Measurements from ENCODE around the gene FAM50A. TPM values are rescaled to one million over a fixed set of nuclear protein-coding genes. Genes with fewer than 3 reads are reported as not detected.

The FAM50A gene
- total RNA-seq, 1 experiment from 2014 or later: 57.4 TPM

GRCh38 chrX:154467556-154467955 is 23.6 kb downstream of the FAM50A start:
- Histone ChIP-seq H4K5ac (ENCODE audit: insufficient read length, low read depth, low read length) (no peak overlapping the region), H3K27ac (ENCODE audit: insufficient read length, low read depth, low read length) (no peak overlapping the region), H3K27me3 (ENCODE audit: insufficient read depth, low read length) (no peaks in the 10 kb centered on the region), H3K79me2 (ENCODE audit: insufficient read depth, low read length) (no peaks in the 10 kb centered on the region), H4K91ac (ENCODE audit: insufficient read length, low read depth, low read length) (no peak overlapping the region), H2BK20ac (ENCODE audit: low read depth, low read length, poor library complexity, severe bottlenecking) (no peak overlapping the region), H3K23ac (ENCODE audit: insufficient read length, low read depth, low read length) (no peak overlapping the region), H2BK120ac (ENCODE audit: low read depth, low read length, poor library complexity, severe bottlenecking) (no peak overlapping the region), H3K4ac (ENCODE audit: low read depth, low read length) (no peak overlapping the region), H3K18ac (ENCODE audit: insufficient read length, low read depth, low read length) (no peak overlapping the region), H2BK12ac (ENCODE audit: insufficient read length, low read depth, low read length) (no peak overlapping the region), H2AFZ (ENCODE audit: low read length) (no peak overlapping the region), H3K9me3 (ENCODE audit: control insufficient read depth, low read depth, low read length) (peaks cover 26% of the 10 kb centered on the region), H3K9ac (ENCODE audit: extremely low read depth, insufficient read length, low read length) (no peak overlapping the region), H3K14ac (ENCODE audit: insufficient read depth, low read length) (no peak overlapping the region), H3K79me1 (ENCODE audit: insufficient read depth, low read depth, low read length, poor library complexity, severe bottlenecking) (no peaks in the 10 kb centered on the region), H3K4me2 (ENCODE audit: insufficient read depth, insufficient read length, low read length) (no peak overlapping the region), H3K56ac (ENCODE audit: insufficient read length, low read depth, low read length) (no peak overlapping the region), H3K23me2 (ENCODE audit: insufficient read length, low read depth, low read length, poor library complexity, severe bottlenecking) (no peaks in the 10 kb centered on the region), H3T11ph (ENCODE audit: low read length) (no peak overlapping the region), H2AK5ac (ENCODE audit: insufficient read length, low read length) (no peak overlapping the region), H2BK5ac (ENCODE audit: insufficient read length, low read length) (no peak overlapping the region), H2BK15ac (ENCODE audit: low read depth, low read length) (no peak overlapping the region), H4K8ac (replicated peaks; ENCODE audit: insufficient read length, low read depth, low read length) (no peak overlapping the region), H4K20me1 (ENCODE audit: control insufficient read depth, insufficient read depth, insufficient read length) (no peaks in the 10 kb centered on the region), H3K4me1 (ENCODE audit: insufficient read depth, low read length) (no peaks in the 10 kb centered on the region)
- no peak for DNase-seq
- H3K27me3 Mint-ChIP-seq (ENCODE audit: low read depth): no peaks in the 10 kb centered on the region; the same call in 1 of the 2 replicates
- no peak for TF ChIP-seq CTCF (conservative IDR thresholded peaks at IDR 0.05)
- no peak overlapping the region for H3K4me3 Mint-ChIP-seq
- H3K9me3 Mint-ChIP-seq: peaks cover 49 to 82% of the 10 kb centered on the region in 2 experiments
- no CpG with 5 or more reads among the region's 21 CpGs for WGBS (ENCODE audit: extremely low coverage, insufficient read length, low lambda C conversion rate)
- peaks cover 18 to 55% (median 50%) of the 10 kb centered on the region in 3 experiments for H3K36me3 Mint-ChIP-seq (ENCODE audit: insufficient read depth in 1 of 3, low read depth in 3 of 3)
- no peak overlapping the region for H3K27ac Mint-ChIP-seq
- no peaks in the 10 kb centered on the region for H3K4me1 Mint-ChIP-seq
